Right ventricle myocardium inferior (tissue), 1 donor: ENCODE data around the gene TIGD3. TPM values are rescaled to one million over a fixed set of nuclear protein-coding genes. Genes with fewer than 3 reads are reported as not detected.
"Not testable (repeated sequence)": the region's sequence is repeated elsewhere in the genome, so short reads cannot be mapped to it uniquely, and the experiment has no call there.

ENCODE experiments used
- ATAC-seq: fragments of 200-7000 bp; cut with Tn5 transposase; one replicate; pipeline ENCODE4 v1.9.1; 2020; ENCODE audit warnings: mild to moderate bottlenecking, moderate library complexity
- DNase-seq: peaks from one replicate; pipeline ENCODE4 v3.0.0; 2021; ENCODE audit errors: missing footprints
- intact Hi-C: fragments of 100-400 bp; cut with DNase I; formaldehyde crosslinking; loops from one replicate; pipeline ENCODE4 v1.11.0; 2022
- total RNA-seq: library from RNA; stranded (reverse); fragmentation: NEBNext Ultra II Directional; extraction: Animal tissue kit (Norgen Biotek cat#: 25700); gene quantifications from one replicate; pipeline ENCODE4 v1.2.1, GENCODE V29; 2021
- donor health status: DM: no; HTN: yes; CAD: no; lungs with severe emphysema.

TIGD3 gene
- total RNA-seq, 1 donor from 2014 or later, result 0.54 TPM

DNA sequence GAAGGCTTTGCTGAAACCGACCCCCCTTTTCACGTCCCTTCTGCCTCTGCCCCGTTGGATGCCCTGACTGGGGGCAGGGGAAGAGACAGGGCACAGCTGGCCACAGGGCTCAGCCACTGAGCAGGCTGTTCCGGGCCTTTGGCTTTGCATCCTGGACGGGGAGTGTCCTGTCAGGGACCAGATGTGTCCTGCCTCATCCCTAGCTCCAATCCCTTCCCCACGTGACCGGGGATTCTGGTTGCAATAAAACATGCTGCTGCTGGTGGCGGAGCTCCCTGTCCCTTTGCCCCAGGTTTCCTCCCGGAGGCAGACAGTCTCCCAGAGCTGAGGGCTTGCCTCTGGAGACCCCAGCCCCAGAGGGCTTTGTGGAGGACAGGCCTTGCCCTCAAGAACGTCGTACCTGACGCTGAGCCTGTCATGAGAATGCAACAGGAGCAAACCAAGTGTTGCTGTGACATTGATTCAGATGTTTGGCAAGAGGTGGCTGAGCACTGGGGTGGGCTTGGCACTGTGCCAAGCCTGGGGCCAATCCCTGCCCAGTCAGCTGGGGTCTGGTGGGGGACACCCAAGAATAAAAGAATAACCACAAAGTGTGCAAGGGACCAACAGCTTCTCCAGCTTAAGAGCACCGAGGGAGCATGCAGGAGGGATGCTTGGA is 32.6 kb upstream of the TIGD3 start:
- intact Hi-C loops, result no loop called here
- DNase-seq, result no peak
- no peak for ATAC-seq

DNA sequence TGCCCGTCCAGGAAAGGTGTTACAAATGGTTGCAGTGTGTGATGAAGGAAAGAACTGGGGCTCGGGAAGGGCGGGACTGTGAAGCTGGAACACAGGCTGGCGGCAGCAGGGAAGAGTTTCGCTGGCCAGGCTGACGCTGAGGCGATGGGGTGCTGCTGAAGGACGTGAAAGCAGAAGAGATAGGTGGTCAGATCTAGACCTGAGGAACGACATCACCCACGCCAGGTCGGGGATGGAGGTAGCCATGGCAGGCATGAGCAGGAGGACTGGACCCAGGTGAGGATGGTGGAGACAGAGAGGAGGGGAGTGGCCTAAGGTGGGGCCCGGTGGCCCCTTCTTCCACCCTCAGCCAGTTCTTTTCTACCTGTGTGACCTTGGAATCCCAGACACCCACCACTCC is 30.7 kb upstream of the TIGD3 start:
- intact Hi-C loops, result no loop called here
- DNase-seq (peak; percentile 72), ATAC-seq (peak; percentile 20)

DNA sequence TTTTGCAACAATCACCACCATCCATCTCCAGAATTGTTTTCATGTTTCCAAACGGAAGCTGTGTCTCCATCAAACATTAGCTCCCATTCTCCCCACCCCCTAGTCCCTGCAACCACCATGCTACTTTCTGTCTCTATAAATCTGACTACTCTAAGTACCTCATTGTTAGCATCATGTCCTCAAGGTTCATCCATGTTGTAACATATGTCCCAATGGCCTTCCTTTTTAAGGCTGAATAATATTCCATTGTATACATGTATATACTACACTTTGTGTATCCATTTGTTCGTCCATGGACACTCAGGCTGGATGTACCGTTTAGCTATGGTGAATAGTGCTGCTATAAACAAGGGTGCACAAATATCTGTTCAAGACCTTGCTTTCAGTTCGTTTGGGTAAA is 29.1 kb upstream of the TIGD3 start:
- ATAC-seq (no peak), DNase-seq (no peak)
- intact Hi-C loops, result no loop called here

DNA sequence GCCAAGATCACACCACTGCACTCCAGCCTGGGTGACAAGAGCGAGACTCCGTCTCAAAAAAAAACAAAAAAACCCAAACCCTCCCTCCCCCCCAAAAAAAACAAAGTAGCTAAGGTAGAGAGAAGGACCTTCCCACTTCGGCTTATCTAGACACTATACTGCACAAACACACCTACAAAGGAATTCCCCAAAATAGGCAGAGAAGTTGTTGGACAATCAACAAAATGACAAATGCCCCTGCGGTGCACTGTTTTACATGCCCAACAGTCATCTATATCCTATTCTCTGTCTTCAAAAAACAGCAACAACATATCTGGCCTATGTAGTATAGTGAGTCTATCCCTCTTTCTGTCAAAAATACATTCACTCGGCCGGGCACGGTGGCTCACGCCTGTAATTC is 27.5 kb upstream of the TIGD3 start:
- intact Hi-C loops, result no loop called here
- DNase-seq (no peak), ATAC-seq (no peak)

DNA sequence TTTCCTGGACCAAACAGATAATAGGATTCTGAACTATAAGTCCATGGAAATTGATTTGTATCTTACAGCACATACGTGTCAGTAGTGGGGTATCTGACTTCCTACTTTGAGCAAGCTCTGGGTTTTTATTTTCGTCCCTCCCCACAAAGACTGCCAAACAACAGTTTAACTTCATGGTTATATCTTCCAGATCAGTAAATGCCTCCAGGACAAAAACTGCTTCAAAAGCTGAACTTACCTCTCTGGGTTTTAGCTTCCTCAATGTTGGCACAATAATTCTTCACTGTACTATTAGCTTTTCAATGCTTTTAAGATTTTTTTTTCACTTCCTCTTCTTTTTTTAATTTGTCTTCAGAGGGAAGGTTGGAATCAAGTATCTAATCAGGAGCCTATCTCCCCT is 25.1 kb upstream of the TIGD3 start:
- ATAC-seq (no peak), DNase-seq (no peak)
- intact Hi-C loops, result no loop called here

DNA sequence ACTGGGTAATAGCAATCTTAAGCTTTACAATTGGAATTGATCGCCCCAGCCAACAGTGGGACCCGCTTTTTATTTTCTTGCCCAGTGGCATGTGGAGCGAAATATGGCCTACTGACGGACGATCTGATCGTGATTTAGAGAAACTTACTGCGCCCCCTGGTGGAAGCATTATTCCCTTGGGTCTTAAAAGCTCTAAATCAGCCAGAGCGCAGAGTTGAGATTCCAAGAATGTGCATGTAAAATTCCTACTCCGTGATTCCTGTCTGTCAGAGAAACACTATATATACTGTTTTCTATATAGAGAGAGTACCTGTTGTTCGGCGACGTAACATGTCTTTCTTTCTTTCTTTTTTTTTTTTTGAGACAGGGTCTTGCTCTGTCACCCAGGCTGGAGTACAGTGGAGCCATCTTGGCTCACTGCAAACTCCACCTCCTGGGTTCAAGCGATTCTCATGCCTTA is 24.6 kb upstream of the TIGD3 start:
- intact Hi-C loops, result loop anchor here (1.0 to 2.0 kb wide), 2 partner anchors 15 to 55 kb away; partner anchors contain the start of gene CDC42EP2
- peak; percentile 30 for ATAC-seq
- no peak for DNase-seq

DNA sequence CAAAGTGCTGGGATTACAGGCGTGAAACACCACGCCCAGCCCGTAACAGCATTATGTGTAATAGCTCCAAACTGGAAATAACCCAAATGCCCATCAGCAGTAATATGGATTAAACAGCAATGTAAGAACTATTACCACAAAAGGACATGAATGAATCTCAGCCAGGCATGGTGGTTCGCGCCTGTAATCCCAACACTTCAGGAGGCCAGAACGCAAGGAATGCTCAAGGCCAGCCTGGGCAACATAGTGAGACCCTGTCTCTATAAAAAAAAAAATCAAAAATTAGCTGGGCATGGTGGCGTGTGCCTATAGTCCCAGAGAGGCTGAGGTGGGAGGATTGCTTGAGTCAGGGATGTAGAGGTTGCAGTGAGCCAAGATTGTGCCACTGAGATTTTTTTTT is 24.0 kb upstream of the TIGD3 start:
- intact Hi-C loops, result loop anchor here (1.0 to 2.0 kb wide), 2 partner anchors 16 to 55 kb away; partner anchors contain the start of gene CDC42EP2
- ATAC-seq, result no peak
- no peak for DNase-seq

DNA sequence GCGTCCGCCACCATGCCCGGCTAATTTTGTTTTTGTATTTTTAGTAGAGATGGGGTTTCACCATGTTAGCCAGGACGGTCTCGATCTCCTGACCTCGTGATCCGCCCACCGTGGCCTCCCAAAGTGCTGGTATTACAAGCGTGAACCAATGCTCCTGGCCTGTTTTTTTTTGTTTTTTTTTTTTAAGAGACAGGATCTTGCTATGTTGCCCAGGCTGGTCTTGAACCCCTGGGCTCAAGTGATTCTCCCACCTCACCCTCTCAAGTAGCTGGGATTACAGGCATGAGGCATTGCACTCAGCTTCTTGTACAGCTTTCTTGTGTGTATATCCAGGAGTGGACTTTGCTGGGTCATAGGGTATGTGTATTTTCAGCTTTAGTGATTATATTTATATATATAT is 22.0 kb upstream of the TIGD3 start:
- intact Hi-C loops, DNase-seq, ATAC-seq: not testable (repeated sequence)

DNA sequence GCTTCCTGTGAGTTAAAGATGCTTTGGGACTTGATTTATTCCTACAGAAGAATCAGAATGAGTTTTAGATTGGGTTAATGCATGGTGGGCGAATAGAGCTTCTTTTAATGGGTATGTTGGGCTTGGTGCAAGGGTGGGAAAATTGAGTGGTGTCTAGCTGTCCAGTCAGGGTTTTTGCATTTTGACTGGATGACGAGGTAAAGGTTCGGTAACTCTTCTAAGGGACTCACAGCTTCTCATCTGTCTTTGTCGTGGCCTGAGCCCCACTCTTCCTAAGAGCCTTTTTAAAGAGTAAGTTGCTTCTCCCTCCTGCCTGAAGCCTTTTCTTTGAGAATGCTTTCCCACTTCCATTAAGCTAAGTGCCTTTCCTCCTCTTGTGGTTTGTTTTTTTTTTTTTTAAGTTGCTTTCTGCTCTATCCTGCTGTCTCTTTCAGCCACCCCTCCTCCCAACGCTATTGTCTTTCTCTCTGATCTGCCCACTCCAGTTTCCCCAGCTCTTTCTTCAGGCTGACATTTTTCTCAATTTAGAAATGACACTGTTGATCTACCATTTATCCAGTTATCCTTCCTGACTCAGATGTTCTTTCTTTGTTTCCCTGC is 19.8 kb upstream of the TIGD3 start:
- no peak for DNase-seq
- ATAC-seq, result no peak
- intact Hi-C loops, result no loop called here

DNA sequence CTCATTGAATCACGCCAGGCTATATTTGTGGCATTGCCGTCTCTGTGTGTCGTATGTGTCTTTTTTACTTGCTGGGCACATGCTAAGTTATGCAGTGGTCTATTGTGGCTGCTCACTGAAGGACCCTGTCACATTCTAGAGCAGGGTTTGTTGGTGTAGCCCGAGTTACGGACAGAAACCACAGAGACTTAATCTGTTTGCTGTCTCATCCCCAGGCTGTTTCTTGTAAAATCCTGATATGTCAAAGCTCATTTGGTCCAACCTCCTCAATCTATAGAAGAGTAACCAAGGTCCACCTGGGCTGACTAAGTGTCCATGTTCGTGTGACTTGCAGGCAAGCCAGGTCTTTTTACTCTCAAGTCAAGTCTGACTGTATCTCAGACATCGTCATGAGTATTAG is 15.9 kb upstream of the TIGD3 start:
- ATAC-seq (no peak), DNase-seq (no peak)
- intact Hi-C loops, result no loop called here

DNA sequence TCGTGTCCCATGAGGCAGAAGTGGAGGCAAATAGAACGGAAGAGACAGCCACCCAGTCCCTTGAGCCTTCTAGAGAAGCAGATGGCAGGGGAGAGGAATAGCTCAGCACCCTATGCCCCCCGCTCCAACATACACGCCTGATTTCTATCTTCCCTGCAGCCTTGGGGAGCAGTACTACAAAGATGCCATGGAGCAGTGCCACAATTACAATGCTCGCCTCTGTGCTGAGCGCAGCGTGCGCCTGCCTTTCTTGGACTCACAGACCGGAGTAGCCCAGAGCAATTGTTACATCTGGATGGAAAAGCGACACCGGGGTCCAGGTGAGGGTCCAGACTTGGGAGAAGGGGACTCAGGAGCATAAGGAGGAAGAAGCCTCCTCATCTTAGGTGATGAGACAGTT is 14.3 kb upstream of the TIGD3 start:
- no peak for ATAC-seq
- intact Hi-C loops, result no loop called here
- DNase-seq, result no peak

DNA sequence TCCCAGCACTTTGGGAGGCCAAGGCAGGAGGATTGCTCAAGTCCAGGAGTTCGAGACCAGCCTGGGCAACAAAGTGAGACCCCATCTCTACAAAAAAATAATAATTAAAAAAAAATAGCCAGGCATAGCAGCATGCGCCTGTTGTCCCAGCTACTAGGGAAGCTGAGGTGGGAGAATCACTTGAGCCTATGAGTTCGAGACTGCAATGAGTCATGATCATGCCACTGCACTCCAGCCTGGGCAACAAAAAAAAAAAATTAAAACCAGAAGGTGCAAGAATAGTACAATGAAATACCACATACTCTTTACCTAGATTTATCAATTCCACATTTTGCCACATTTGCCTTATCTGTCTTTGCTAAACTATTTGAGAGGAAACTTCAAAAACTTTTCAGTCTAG is 12.7 kb upstream of the TIGD3 start:
- DNase-seq (no peak), ATAC-seq (no peak)
- intact Hi-C loops, result no loop called here

DNA sequence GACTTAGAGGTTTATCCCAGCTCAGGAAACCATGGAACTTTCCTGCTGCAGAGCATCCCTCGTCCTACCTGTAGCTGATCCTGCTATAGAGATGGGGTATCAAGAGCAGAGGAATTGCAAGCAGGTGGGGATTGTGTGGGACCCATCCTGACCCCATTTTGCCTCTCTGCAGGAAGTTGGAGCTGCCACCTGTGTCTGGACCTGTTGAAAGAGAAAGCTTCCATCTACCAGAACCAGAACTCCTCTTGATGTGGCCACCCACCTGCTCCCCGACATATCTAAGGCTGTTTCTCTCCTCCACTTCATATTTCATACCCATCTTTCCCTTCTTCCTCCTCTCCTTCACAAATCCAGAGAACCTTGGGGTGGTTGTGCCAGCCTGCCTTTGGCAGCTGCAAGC is 3.0 kb upstream of the TIGD3 start:
- DNase-seq (no peak), ATAC-seq (no peak)
- intact Hi-C loops, result no loop called here

DNA sequence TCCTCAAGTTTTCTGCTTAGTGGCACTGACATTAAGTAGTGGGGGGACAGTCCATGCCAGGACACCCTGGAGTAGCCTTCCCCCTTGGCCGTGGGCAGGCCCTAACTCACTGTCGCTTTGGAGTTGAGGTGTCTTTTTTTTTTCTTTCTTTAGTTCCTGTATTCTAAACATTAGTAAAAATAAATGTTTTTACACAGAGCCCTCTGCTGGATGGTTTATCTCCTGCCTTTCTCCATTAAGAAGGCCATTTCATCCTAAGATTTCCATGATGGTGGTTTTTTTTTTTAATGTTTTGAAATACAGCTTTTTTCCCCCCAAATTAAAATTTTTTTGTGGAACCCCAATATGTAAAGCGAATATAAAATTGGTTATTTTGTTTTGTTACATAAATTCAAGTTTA is 1.8 kb upstream of the TIGD3 start:
- ATAC-seq (no peak), DNase-seq (no peak)
- intact Hi-C loops, result no loop called here

DNA sequence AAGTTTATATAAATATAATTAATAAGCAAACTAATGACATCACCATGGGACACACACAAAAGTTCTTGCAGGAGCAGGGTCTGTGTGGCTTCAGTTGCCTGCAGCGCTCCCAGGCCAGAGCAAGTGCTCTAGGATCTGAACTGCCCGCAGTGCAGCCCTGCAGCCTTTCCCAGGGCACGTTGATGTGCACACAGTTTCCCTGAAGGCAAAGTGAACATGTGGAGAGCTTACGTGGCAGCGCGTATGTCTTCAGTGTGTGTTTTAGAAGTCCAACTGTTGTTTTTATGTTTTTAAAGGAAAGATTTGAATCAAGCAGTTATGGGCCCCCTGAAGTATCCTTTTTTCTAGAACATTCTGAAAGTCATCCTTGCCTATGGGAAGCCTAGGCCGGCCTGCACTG is 1.2 kb upstream of the TIGD3 start:
- intact Hi-C loops, result no loop called here
- DNase-seq (no peak), ATAC-seq (no peak)

DNA sequence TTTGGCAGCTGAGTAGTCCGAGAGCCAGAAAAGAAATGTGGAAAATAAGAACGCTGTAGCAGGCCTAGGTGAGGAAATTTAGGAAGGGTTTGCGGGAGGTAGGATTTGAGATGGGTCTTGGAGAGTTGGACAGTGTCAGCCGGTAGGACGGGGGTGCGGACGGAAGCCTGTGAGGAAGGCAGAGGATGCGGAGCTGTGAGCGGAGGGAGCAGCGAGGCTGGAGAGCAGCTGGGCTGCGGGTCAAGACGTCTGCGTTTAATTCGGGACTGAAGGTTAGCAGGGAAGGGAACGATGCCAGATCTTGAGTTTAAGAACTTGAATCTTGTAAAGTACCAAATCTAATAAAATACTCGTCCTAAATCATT is 669 bp upstream of the TIGD3 start:
- DNase-seq (no peak), ATAC-seq (no peak)
- intact Hi-C loops, result no loop called here

DNA sequence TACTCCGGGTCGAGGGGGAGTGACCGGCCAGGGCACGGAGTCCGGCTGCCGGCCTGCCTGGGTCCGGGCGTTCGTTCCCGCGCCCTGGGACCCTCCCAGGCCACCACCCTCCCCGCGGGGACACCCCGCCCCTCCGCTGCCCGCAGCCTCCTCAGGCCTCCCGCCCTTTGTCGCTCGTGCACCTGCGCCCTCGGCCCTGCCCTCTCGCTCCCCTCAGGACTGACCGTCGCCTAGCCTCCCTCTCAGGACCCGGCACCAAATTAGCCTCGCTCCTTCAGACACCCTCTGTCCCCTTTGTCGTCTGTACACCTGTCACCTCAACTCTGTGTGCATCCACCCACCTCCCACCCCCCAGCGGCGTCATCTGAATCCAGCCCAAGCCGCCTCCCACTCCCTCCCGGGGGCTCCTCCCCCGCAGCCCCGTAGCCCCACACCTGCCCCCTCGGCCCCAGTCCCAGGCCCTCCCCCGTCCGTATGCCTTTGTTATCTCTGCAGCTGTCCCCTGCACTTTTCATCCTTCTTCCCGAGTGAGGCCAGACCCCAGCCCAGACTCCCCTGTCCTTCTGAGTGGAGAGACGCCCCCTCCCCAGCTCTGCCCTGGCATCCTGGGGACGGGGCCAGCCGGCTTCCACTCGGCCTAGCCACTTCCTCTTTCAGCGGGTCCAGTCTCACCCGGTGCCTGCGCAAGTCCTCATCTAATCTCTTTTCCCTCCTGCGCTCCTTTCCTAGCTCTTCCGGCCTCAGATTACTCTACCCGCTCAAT is 643 bp downstream of the TIGD3 start:
- DNase-seq (peak; percentile 77), ATAC-seq (no peak)
- intact Hi-C loops, result no loop called here

DNA sequence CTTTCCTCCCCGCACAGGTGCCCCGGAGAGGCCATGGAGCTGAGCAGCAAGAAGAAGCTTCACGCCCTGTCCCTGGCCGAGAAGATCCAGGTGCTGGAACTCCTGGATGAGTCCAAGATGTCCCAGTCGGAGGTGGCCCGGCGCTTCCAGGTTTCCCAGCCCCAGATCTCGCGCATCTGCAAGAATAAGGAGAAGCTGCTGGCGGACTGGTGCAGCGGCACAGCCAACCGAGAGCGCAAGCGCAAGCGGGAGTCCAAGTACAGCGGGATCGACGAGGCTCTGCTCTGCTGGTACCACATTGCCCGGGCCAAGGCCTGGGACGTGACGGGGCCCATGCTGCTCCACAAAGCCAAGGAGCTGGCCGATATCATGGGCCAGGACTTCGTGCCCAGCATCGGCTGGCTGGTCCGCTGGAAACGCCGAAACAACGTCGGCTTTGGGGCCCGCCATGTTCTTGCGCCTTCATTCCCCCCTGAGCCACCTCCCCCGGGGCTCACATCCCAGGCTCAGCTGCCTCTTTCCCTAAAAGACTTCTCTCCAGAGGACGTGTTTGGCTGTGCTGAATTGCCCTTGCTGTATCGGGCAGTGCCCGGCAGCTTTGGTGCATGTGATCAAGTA is 1.3 kb downstream of the TIGD3 start:
- DNase-seq (peak; percentile 77), ATAC-seq (no peak)
- intact Hi-C loops, result no loop called here

DNA sequence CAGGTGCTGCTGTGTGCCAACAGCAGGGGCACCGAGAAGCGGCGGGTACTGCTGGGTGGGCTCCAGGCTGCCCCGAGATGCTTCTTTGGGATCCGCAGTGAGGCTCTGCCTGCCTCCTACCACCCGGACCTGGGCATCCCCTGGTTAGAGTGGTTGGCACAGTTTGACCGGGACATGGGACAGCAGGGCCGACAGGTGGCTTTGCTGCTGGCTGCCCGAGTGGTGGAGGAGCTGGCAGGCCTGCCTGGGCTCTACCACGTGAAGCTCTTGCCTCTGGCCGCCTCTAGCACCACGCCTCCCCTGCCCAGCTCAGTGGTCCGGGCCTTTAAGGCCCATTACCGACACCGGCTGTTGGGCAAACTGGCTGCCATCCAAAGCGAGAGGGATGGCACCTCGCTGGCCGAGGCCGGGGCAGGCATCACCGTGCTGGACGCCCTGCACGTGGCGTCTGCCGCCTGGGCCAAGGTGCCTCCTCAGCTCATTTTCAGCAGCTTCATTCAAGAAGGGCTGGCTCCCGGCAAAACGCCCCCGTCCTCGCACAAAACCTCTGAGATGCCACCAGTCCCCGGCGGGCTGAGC is 1.9 kb downstream of the TIGD3 start:
- no peak for ATAC-seq
- intact Hi-C loops, result no loop called here

More for the DNA sequence above, 1.9 kb downstream of the TIGD3 start:
- DNase-seq, result no peak
